HTERT RPE-1 (cell line): ENCODE data around the gene SPATA45.
"Not testable (repeated sequence)": the region's sequence is repeated elsewhere in the genome, so short reads cannot be mapped to it uniquely, and the experiment has no call there.

Experiments
- in situ Hi-C: fragments of 300-500 bp; cut with MboI; formaldehyde crosslinking; loops from 4 replicates; pipeline ENCODE4 v1.14.3; 2020; ENCODE audit warnings: low sequenced_read_pairs

SPATA45 gene

DNA sequence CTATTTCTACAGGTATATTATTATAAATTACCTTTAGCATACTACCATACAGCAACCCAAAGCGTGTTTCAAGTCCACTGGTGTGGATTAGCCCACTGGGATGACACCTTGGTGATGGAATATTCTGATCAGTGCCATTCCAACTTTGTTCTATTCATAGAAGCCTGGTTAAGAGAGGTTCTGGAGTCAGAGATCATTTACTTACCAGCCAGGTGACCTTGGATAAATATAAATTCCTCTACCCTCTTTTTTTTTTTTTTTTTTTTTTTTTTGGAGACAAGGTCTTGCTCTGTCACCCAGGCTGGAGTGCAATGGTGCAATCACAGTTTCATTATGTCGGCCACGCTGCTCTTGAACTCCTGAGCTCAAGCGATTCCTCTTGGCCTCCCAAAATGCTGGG, at the start of gene SPATA45:
TSS of gene SPATA45 (minus strand) at position 101 of the 400 bp plus-strand sequence. CDS start 11,500 bp downstream, outside the sequence.
- in situ Hi-C loops = no loop called here

DNA sequence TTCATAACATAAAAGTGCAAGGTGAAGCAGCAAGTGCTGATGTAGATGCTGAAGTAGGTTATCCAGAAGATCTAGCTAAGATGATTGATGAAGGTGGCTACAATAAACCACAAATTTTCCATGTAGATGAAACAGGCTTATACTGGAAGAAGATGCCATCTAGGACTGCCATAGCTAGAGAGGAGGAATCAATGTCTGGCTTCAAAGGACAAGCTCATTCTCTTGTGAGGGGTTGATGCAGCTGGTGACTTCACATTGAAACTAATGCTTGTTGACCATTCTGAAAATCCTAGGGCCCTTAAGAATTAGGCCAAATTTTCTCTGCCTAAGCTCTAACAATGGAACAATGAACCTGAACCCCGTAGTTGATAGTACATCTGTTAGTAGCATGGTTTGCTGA, 44.7 kb upstream of the SPATA45 start:
- in situ Hi-C loops = no loop called here

DNA sequence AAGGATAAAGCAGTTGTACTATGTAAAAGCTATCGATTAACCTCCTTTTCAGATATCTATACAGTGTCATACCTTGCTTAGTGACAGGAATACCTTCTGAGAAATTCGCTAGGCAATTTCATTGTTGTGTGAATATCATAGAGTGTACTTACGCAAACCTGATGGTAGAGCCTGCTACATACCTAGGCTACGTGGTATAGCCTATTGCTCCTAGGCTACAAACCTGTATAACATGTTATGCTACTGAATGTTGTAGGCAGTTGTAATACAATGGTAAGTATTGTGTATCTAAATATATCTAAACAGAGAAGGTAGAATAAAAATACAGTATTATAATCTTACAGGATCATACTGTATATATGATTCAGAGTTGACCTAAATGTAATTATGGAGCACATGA, 37.1 kb upstream of the SPATA45 start:
- in situ Hi-C loops = no loop called here

DNA sequence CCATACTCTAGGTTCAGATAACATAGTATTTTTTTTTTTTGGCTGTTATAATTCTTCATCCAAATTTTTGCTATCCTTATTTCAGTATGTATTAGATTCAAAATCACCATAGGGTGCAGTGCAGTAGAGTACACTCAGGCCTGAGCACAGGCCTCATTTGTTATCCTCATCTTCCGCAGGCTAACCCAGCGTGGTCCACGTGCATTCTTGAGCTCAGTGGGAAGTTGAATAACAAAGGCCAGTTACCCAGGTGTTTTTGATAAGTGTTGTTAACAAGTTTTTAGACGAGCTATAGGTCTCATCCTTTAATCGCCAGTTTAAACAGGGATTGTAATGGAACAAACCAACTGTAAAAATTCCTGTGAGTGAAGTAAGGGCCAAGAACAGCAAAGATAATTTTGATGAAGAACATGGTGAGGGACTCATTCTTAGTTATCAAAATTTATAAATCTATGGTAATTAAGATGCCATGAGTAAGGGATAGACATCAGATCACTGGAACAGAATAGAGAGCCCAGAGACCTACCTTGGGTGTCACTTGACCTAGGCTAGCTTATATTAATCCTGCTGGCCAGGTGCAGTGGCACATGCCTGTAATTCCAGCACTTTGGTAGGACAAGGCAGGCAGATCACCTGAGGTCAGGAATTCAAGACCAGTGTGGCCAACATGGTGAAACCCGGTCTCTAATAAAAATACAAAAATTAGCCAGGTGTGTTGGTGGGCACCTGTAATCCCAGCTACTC, 32.7 kb upstream of the SPATA45 start:
- in situ Hi-C loops = no loop called here

DNA sequence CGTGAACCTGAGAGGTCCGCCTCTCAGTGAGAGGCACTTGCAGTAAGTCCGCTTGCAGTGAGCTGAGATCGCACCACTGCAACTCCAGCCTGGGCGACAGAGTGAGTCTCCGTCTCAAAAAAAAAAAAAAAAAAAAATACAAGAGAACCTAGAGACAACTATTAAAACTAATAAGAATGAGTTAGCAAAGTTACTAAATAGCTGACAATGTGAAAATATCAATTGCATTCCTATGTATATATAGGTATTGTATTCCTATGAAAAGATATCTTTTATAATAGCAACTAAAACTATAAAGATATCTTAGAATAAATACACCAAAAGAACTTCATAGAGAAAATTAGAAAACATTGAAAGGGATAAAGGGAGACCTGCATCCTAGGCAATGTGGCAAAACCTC, 31.0 kb upstream of the SPATA45 start:
- in situ Hi-C loops = no loop called here

DNA sequence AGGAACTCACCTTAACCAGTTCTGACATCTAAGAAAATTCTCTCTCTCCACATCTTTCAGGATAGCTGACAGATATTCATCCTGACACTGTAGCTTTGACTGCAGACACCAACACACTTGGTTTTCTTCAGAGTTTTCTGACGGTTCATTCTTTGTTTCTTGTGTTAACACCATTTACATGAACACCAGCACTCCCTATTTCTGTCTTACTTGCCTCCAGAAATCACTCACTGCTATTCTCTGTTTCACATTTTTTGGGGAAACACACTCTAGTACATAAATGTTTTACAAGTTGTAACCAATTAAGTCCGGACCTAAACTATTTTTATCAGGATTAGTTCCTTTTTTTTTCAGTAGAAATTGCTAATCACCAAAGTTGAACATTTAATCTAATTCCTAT, 26.1 kb upstream of the SPATA45 start:
- in situ Hi-C loops = no loop called here

DNA sequence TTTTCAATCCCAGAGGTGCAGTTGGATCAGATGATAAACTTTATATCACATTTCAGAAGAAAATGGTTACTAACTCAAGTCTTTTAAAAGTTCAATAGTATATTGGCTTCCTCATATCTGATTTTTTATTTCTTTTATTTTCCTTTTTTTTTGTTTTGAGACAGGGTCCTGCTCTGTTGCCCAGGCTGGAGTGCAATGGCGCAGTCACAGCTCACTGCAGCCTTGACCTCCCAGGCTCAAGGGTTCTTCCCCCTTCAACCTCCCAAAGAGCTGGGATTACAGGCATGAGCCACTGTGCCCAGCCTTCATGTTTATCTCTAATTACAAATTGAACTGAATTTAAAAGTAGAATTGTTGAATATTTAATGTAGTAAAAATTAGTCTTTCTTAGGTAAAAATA, 24.5 kb upstream of the SPATA45 start:
- in situ Hi-C loops = no loop called here

DNA sequence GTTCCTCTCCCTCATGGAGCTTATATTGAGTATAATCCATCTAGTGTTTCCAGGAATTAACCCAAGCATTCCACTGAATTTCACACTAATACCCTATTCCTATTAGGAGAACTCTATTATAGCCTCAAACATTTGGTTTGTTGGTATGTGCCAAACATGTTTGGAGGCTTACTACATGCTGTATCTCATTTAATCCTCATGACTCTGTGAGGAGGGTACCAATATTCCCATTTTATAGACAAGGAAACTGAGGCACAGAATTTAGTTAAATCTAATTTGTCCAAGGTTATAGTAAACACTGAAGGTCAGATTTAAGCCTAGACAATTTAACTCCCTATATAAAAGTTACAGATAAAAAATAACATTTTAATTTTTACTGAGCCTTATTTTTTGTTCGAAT, 19.7 kb upstream of the SPATA45 start:
- in situ Hi-C loops = no loop called here

DNA sequence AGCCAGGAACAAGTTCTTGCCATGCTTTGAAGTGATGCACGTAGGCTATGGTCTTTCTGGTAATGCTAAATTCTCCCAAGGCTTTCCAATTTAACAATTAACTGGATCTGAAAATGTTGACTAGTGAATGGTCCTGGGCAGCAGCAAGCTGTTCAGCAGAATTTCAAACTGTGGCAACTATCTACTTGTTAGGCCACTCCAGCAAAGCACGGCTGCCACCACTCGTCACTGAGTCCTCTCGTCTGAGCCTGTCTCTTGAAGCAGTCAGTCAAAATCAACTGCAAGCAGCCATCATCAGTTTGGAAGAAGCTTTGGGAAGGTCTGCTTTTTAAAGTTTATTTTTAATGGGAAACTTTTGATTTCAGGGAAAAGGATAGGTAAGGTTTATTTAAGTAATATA, 16.8 kb upstream of the SPATA45 start:
- in situ Hi-C loops = no loop called here

DNA sequence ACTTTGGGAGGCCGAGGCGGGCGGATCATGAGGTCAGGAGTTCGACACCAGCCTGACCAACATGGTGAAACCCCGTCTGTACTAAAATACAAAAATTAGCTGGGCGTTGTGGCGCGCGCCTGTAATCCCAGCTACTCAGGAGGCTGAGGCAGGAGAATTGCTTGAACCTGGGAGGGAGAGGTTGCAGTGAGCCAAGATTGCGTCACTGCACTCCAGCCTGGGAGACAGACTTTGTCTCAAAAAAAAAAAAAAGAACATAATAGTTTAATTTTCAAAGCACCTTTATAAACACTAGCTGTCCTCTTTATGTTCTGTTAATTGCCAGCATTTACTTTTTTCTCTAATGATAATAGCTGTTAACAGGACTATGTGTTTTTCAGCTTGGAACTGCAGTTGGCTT, 15.9 kb upstream of the SPATA45 start:
- in situ Hi-C loops = not testable (repeated sequence)

DNA sequence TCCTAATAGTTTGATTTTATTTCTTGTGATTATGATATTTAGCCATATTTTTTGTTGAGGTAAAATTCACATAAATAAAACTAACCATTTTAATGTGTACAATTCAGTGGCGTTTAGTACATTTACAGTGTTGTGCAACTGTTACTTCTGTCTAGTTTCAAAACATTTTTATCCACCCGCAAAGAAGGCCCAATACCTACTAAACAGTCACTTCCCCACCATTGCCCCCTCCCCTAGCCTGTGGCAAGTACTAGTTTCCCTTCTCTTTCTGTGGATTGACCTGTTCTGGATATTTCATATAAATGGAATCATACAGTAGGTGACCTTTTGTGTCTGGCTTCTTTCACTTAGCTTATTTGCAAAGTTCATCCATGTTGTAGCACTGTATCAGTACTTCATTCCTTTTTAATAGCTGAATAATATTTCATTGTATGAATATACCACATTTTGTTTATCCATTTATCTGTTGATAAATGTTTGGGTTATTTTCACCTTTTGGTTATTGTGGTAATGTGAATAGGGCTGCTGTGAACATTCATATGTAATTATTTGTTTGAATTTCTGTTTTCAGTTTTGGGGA, 14.8 kb upstream of the SPATA45 start:
- in situ Hi-C loops = no loop called here

DNA sequence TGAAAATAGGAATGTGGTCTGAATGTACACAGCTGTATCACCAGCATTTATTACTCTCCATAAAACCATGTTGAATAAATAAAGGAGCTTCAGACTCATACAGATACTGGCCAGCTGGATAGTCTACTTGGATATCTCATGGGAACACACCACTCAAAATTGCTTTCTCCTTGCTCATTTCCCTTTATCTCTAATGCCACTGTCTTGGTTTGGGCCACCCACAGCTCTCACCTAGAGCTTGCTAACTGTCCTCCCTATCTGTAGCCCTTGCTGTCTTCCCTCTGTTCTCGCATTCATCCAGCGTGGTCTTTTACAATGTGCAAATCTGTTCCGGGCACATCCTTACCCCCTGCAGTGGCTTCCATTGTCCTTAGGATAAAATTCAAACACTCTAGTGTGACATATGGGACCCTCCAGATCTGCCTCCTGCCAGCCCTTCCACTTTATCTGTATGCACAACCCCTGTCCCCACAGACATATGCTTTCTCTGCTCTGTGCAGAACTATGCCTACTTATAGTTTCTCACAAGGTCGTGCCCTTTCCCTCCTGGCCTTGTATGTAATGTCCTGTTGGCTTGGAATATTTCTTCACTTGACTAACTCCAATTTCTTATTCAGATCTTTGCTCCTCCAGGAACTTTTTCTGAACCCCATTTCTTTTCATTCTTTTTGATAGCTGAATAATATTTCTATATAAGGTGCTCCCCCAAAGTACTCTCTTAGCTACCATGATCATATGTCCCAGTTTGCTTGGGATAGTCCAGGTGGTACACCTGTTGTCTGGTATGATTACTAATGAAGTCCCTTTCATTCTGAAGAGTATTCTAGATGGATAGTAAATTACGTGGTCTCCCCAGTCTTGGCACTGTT, 13.5 kb upstream of the SPATA45 start:
- in situ Hi-C loops = no loop called here

DNA sequence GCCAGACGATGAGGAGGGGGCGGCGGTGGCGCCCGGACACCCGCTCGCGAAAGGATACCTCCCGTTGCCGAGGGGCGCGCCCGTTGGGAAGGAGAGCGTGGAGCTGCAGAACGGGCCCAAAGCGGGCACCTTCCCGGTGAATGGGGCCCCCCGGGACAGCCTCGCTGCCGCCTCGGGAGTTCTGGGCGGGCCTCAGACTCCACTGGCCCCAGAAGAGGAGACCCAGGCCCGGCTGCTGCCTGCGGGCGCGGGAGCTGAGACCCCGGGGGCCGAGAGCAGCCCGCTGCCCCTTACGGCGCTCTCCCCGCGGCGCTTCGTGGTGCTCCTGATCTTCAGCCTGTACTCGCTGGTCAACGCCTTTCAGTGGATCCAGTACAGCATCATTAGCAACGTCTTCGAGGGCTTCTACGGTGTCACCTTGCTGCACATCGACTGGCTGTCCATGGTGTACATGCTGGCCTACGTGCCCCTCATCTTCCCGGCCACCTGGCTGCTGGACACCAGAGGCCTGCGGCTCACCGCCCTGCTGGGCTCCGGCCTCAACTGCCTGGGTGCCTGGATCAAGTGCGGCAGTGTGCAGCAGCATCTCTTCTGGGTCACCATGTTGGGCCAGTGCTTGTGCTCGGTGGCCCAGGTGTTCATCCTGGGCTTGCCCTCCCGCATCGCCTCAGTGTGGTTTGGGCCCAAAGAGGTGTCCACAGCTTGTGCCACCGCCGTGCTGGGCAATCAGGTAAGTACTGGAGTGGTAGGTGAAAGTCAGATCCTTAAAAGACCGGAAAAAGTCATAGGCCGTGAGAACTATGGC, 11.2 kb upstream of the SPATA45 start:
- in situ Hi-C loops = no loop called here

DNA sequence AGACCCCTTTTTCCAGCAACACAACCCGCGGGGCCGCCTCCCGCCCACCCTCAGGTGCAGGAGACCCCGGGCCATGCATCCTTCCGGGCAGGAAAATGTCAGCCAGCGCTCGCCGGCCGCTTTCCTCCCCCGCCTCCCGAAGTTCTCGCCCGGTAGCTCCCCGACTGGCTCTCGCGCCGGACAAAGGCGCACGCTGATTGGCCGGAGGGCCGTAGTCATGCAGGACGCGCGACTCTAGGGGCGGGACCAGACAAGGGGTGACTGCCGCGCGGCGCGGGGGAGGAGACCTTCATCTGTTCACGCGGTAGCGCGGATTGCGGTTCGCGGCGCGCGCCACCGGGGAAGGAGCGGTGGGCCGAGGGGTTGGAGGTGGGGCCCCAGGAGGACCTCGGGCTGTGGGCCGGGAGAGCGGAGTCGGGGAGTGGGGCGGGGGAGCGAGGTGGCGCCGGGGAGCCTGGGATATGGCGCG, 10.6 kb upstream of the SPATA45 start, which contains the start of gene FLVCR1:
TSS of gene FLVCR1 (plus strand) at position 284 of the 469 bp plus-strand sequence. CDS start at position 462, 178 bp downstream.
- in situ Hi-C loops = no loop called here

DNA sequence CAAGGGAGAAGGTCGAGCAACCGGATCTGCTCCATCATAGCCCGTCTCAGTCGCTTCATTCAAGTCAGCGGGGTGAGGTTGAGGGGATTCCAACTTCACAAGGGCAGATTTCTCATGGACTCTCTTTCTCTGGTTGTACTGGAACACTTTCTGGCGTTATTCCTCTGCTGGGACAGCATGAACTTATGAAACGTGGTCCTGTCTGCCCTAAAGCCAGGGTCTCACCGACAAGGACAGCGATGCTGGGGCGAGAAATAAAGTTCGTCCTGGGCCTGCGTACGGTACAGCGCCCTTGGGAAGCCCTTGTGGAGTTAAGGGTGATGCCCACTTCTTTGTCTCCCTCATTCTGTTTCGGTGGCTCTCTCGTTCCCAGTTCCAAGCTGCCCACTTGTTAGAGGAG, 9.3 kb upstream of the SPATA45 start:
- in situ Hi-C loops = no loop called here

DNA sequence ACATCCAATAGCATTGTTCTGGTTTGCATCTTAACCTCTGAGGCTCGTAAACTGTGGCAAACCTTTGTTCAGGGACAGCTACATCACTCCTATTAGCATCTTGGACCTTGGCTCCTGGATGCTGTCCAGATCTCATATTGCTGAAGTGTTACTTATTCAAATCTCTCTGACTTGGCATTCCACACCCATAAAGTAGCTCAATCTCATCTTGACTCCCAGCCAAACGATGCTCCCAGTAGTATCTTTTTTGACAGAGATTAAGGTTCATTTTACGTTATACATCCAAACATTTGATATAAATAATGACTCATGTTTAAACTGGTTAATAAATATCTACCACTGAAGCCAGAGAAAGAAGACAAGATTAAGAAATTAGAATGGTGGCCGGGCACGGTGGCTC, 6.2 kb upstream of the SPATA45 start:
- in situ Hi-C loops = no loop called here

DNA sequence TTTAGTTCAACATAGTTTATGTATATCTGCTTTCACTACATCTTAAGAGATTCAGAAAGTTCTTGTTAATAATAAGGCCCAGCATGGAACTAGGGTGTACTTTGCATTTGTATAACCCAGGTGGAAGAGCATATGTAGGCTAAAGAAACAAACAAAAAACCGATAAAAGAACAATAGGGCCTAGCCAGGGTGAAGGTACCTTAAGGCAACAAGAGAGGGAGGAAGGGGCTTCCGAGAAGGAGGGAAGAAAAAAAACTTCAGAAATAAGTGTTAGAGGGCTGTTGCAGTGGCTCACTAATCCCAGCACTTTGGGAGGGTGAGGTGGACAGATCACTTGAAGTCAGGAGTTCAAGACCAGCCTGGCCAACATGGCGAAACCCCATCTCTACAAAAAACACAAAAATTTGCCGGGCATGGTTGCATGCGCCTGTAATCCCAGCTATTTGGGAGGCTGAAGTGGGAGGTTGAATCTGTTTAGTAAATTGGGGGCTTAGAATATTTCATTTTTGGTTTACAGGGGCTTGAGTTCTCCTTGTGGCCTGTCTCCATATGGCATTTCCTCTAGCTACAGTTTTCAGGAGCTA, 4.7 kb upstream of the SPATA45 start:
- in situ Hi-C loops = no loop called here

DNA sequence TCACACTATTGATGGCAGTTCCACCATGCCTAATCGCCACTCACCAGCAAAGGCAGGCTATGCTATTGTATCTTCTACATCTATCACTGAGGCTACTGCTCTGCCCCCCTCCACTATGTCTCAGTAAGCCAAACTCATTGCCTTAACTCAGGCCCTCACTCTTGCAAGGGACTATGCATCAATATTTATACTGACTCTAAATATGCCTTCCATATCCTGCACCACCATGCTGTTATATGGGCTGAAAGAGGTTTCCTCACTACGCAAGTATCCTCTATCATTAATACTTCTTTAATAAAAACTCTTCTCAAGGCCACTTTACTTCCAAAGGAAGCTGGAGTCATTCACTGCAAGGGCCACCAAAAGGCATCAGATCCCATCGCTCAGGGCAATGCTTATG, 2.9 kb downstream of the SPATA45 start:
- in situ Hi-C loops = not testable (repeated sequence)

DNA sequence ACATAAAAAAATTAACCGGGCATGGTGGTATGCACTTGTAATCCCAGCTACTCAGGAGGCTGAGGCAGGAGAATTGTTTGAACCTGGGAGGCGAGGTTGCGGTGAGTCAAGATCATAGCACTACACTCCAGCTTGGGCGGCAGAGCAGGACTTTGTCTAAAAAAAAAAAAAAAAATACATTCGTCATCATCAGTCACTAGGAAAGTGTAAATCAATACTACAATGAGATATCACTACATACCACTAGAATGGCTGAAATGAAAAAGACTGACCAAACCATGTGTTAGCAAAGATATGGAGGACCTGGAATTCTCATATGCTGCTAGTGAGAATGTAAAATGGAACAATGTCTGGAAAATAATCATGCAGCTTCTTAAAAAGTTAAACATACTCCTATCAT, 9.3 kb downstream of the SPATA45 start:
- in situ Hi-C loops = no loop called here
